Epithelial cell of esophagus (primary cell): ENCODE data around the gene CCDC9B.

Experiments used
- DNase-seq: peaks from one replicate; pipeline ENCODE4 v3.0.0; 2010; ENCODE audit warnings: low read depth
- H3K4me3 ChIP-seq: 2 replicates; pipeline ENCODE4 v1.5.1; 2011; ENCODE audit warnings: mild to moderate bottlenecking, low read length, control low read depth
- TF ChIP-seq, protein P1 (sequence below): IDR thresholded peaks from 2 replicates; pipeline ENCODE4 v1.5.1; 2011; ENCODE audit warnings: low read depth, mild to moderate bottlenecking, low read length, control low read depth, inconsistent platforms; ENCODE audit not compliant: insufficient read depth; ENCODE audit errors: missing control alignments

Gene CCDC9B

DNA sequence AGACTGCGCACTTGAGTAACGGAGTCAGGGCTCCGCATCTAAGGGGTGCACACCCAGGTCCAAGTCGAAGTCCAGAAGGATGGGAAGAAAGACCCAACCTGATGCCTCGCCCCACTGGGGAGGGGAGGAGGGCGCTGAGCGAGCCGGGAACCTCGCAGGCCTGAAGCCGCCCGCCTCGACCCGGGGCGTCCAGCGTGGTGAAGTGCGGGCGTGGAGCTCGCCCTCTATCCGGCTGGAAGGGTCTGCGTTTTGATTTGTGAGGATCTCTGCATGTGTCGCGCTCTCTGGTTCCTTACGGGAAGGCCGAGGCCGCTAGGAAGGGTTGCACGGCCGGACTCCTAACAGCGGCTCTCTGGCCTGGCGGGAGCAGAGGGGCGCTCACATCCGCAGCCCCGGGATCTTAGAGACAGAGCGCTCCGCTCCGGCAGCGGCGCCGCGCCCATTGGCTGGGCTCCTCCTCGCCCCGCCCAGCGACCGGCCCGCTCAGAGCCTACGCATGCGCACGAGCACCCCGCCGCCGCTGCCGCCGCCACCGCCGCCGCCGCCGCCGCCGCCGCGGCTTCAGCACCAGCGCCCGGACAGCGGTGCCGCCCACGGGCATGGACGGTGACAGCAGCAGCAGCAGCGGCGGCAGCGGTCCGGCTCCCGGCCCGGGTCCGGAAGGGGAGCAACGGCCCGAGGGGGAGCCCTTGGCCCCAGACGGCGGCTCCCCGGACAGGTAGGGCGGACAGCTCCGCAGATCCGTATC lies 17.2 kb upstream of the CCDC9B start, which contains the start of gene DISP2:
Gene DISP2, plus strand, starts transcription at position 497 of the 748 bp plus-strand sequence. Its CDS starts 103 bp downstream, at position 600.
- peak; percentile 80 for DNase-seq
- TF ChIP-seq, protein P1, sequence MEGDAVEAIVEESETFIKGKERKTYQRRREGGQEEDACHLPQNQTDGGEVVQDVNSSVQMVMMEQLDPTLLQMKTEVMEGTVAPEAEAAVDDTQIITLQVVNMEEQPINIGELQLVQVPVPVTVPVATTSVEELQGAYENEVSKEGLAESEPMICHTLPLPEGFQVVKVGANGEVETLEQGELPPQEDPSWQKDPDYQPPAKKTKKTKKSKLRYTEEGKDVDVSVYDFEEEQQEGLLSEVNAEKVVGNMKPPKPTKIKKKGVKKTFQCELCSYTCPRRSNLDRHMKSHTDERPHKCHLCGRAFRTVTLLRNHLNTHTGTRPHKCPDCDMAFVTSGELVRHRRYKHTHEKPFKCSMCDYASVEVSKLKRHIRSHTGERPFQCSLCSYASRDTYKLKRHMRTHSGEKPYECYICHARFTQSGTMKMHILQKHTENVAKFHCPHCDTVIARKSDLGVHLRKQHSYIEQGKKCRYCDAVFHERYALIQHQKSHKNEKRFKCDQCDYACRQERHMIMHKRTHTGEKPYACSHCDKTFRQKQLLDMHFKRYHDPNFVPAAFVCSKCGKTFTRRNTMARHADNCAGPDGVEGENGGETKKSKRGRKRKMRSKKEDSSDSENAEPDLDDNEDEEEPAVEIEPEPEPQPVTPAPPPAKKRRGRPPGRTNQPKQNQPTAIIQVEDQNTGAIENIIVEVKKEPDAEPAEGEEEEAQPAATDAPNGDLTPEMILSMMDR: no peak
- H3K4me3 ChIP-seq: peak within 1 kb of the TSS; percentile 40

DNA sequence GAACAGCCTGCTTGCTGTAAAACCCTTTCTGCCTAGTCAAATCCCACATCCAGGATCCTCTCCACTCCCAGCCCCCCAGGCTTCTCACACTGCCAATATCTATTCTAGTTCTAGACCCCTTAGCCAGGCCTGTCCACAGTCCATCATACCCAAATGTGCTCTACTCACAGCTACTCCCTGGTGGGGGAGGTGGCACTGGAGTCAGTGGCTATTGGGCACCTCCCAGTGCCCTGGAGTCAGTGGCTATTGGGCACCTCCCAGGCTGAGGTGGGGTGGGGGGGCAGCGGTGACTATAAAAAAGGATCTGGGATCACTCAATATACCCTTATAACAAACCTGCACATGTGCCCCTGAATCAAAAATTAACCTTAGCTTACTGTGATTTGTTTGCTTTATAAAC lies 16.5 kb upstream of the CCDC9B start:
- TF ChIP-seq, protein P1: no peak
- H3K4me3 ChIP-seq: no peak overlapping the region

DNA sequence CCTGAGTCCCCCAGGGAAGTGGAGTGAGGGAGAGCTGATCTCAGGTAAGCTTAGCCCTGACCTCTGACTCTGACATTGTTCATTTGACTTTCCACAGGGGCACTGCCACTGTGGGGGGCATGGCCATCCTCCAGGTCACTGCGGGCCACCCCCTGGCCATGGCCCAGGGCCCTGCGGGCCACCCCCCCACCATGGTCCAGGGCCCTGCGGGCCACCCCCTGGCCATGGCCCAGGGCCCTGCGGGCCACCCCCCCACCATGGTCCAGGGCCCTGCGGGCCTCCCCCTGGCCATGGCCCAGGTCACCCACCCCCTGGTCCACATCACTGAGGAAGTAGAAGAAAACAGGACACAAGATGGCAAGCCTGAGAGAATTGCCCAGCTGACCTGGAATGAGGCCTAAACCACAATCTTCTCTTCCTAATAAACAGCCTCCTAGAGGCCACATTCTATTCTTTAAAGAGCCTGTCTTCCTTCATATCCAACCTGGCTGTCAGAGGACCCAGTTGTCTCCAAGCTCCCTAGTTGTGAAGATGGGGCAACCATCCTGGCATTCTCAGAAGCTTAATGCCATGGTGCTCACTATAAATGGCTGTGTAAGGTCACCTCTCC lies 15.3 kb upstream of the CCDC9B start:
- TF ChIP-seq, protein P1: no peak
- no peak overlapping the region for H3K4me3 ChIP-seq
- no peak for DNase-seq

More for the DNA sequence above, 16.5 kb upstream of the CCDC9B start:
- no peak for DNase-seq

DNA sequence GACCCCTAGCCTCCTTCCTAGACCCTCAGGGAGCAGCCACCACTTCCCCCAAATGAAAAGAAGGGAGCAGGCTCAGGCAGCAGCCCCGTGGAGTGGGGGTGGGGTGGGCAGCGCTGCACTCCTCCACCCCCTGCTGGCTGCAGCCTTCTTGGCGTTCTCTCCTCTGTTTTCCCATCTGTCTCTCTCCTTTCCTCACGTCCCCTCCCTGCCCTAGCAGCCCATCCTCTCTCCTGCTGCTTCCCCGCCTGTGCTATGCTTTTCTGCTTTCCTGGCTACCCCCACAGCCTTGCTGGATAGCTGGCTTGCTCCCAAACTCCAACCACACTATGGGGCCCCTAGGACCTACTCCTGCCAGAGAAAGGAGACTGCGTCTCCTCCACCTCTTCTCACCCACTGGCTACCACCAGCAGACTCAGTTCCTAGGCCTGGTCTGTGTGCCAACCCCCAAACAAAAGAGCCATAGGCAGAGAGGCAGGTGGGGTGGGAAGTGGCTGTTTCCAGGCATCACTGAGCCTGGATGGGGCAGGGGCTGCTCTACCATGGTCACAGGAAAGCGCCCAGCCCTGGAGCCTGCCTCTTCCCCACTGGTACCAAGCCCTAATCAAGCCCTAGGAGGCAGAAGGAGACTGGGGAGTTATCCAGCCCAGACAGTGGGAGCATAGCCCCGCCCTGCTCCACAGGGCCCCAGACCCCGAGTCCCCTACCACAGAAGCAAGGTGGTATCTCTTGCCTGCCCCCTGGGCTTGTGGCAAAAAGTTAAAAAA lies 13.9 kb upstream of the CCDC9B start:
- H3K4me3 ChIP-seq: no peak overlapping the region

DNA sequence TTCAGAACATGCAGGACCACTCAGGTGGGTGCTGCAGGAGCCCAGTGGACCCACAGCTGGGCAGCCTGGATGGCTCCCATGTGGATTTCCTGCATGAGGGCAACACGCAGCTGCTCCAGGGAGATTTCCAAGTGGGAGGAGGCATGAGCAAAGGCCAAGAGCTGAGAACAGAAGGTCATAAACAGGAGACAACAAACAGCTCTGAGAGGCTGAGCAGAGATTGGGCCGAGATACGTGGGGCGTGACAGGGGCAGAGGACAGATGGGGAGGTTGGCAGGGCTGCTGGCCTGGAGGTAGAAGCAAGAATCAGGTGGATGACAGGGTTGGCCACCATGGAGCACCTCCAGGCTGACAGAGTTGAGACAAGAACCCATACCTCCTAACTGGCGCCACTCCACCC lies 13.0 kb upstream of the CCDC9B start:
- no peak for DNase-seq
- no peak overlapping the region for H3K4me3 ChIP-seq
- TF ChIP-seq, protein P1: no peak

More for the DNA sequence above, 13.9 kb upstream of the CCDC9B start:
- DNase-seq: no peak
- TF ChIP-seq, protein P1: peak; percentile 44

DNA sequence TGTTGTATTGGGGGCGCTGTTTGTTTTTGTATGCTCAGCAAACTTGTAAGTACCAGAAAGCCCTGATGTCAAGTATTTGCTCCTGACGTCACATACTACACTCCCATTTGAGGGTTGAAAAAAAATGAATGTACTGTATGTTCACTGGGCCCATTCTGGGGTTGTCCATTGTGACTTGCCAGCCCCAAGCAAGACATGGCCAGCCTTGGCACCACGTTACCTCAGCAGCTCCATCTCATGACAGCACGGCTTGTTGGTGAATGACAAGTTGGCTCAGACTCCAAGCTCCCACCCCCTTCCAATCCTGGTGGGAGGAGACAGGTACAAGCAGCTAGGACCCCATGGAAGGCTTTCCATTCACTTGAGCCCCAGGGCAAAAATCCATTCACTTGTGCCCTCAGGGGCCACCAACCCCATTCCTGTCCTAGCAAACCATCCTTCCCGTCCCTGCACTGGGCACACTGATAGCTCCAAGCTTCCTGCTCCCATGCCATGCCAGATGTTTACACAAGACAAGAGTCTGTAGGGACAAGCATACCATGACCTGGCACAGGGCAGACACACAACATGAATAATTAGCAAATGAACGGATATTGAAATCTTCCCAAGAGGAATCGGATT lies 11.7 kb upstream of the CCDC9B start:
- no peak overlapping the region for H3K4me3 ChIP-seq
- TF ChIP-seq, protein P1: no peak
- no peak for DNase-seq
